ENCODE results near the gene PLCG1.

Gene PLCG1

DNA sequence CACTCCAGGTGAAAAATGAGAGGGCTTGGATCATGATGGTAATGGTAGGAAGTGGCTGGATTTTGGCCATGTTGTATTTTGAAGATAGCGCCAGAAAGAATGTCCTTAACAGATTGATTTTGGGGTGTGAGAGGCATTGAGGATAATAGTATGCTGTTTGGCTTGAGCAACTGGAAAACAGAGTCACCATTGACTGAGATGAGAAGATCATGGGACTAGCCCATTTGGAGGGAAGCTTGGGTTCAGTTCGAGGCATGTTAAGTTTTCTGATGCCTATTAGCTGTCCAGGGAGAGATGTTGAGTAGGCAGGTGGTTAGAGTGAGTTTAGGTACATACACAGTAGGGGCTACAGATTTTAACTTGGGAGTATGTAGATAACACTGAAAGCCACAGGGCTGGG lies 23.3 kb downstream of the PLCG1 start:
- Histone ChIP-seq H3K27ac (no peak overlapping the region), H3K4me3 (IDR thresholded peaks at IDR 0.05; ENCODE audit: insufficient read depth, low read depth, low read length) (no peak overlapping the region), H2AFZ (ENCODE audit: low read depth) (no peak overlapping the region), H3K4me1 (ENCODE audit: low read depth, poor library complexity, severe bottlenecking) (peaks cover 30% of the 10 kb centered on the region), H3K9ac (no peak overlapping the region), H3K27me3 (ENCODE audit: insufficient read depth, low read depth) (no peaks in the 10 kb centered on the region), H4K20me1 (ENCODE audit: insufficient read depth) (no peaks in the 10 kb centered on the region), H3K4me2 (no peak overlapping the region), H3K36me3 (ENCODE audit: insufficient read depth) (no peaks in the 10 kb centered on the region), H3K79me2 (ENCODE audit: insufficient read depth, low read depth) (no peaks in the 10 kb centered on the region)
- TF ChIP-seq, protein P1, sequence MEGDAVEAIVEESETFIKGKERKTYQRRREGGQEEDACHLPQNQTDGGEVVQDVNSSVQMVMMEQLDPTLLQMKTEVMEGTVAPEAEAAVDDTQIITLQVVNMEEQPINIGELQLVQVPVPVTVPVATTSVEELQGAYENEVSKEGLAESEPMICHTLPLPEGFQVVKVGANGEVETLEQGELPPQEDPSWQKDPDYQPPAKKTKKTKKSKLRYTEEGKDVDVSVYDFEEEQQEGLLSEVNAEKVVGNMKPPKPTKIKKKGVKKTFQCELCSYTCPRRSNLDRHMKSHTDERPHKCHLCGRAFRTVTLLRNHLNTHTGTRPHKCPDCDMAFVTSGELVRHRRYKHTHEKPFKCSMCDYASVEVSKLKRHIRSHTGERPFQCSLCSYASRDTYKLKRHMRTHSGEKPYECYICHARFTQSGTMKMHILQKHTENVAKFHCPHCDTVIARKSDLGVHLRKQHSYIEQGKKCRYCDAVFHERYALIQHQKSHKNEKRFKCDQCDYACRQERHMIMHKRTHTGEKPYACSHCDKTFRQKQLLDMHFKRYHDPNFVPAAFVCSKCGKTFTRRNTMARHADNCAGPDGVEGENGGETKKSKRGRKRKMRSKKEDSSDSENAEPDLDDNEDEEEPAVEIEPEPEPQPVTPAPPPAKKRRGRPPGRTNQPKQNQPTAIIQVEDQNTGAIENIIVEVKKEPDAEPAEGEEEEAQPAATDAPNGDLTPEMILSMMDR (conservative IDR thresholded peaks at IDR 0.05; ENCODE audit: low read depth, low read length) = no peak

- TF ChIP-seq, protein P1 (conservative IDR thresholded peaks at IDR 0.05; ENCODE audit: low read depth, low read length) = no peak
- Histone ChIP-seq H2AFZ (ENCODE audit: low read depth) (no peak overlapping the region), H3K9ac (no peak overlapping the region), H3K27ac (no peak overlapping the region), H4K20me1 (ENCODE audit: insufficient read depth) (no peaks in the 10 kb centered on the region), H3K4me3 (IDR thresholded peaks at IDR 0.05; ENCODE audit: insufficient read depth, low read depth, low read length) (no peak overlapping the region), H3K4me2 (no peak overlapping the region), H3K36me3 (ENCODE audit: insufficient read depth) (no peaks in the 10 kb centered on the region), H3K79me2 (ENCODE audit: insufficient read depth, low read depth) (no peaks in the 10 kb centered on the region), H3K27me3 (ENCODE audit: insufficient read depth, low read depth) (no peaks in the 10 kb centered on the region), H3K4me1 (ENCODE audit: low read depth, poor library complexity, severe bottlenecking) (peaks cover 27% of the 10 kb centered on the region)
Measured at GRCh38 chr20:41161886-41162285, 24.5 kb downstream of the PLCG1 start.

DNA sequence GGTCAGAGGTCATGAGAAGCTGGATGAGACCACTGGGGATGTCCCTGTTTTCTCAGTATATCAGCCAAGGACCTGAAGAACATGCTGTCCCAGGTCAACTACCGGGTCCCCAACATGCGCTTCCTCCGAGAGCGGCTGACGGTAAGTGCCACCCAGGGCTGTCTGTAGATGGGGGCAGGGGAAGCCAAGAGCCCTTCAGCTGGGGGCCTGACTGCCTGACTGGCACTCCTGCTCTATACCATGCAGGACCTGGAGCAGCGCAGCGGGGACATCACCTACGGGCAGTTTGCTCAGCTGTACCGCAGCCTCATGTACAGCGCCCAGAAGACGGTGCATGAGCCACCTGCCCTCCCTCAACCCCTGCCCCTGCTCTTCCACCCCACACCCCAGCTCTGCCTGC lies 25.1 kb downstream of the PLCG1 start:
- H3K79me2 ChIP-seq (ENCODE audit: insufficient read depth, low read depth) = no peaks in the 10 kb centered on the region
- H3K9ac ChIP-seq = no peak overlapping the region
- no peak overlapping the region for H3K4me2 ChIP-seq
- H3K4me1 ChIP-seq (ENCODE audit: low read depth, poor library complexity, severe bottlenecking) = peaks cover 28% of the 10 kb centered on the region
- H3K4me3 ChIP-seq (IDR thresholded peaks at IDR 0.05; ENCODE audit: insufficient read depth, low read depth, low read length) = no peak overlapping the region
- TF ChIP-seq, protein P1 (conservative IDR thresholded peaks at IDR 0.05; ENCODE audit: low read depth, low read length) = no peak
- H3K27ac ChIP-seq = no peak overlapping the region
- H2AFZ ChIP-seq (ENCODE audit: low read depth) = no peak overlapping the region
- H3K27me3 ChIP-seq (ENCODE audit: insufficient read depth, low read depth) = no peaks in the 10 kb centered on the region
- no peaks in the 10 kb centered on the region for H4K20me1 ChIP-seq (ENCODE audit: insufficient read depth)
- no peaks in the 10 kb centered on the region for H3K36me3 ChIP-seq (ENCODE audit: insufficient read depth)

DNA sequence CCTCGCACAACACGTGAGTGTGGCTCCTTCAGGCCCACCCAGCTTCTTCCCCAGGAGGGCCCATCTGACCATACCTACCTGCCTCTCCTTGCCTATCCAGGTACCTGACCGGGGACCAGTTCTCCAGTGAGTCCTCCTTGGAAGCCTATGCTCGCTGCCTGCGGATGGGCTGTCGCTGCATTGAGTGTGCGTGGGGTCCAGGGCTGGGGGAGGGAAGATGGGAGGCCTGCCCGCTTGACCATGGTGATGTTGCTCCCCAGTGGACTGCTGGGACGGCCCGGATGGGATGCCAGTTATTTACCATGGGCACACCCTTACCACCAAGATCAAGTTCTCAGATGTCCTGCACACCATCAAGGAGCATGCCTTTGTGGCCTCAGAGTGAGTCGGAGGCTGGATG lies 26.5 kb downstream of the PLCG1 start:
- TF ChIP-seq, protein P1 (conservative IDR thresholded peaks at IDR 0.05; ENCODE audit: low read depth, low read length) = no peak
- peaks cover 24% of the 10 kb centered on the region for H3K4me1 ChIP-seq (ENCODE audit: low read depth, poor library complexity, severe bottlenecking)
- no peak overlapping the region for H3K27ac ChIP-seq
- no peak overlapping the region for H3K4me2 ChIP-seq
- H3K4me3 ChIP-seq (IDR thresholded peaks at IDR 0.05; ENCODE audit: insufficient read depth, low read depth, low read length) = no peak overlapping the region
- no peaks in the 10 kb centered on the region for H4K20me1 ChIP-seq (ENCODE audit: insufficient read depth)
- H3K27me3 ChIP-seq (ENCODE audit: insufficient read depth, low read depth) = no peaks in the 10 kb centered on the region
- no peak overlapping the region for H3K9ac ChIP-seq
- no peaks in the 10 kb centered on the region for H3K79me2 ChIP-seq (ENCODE audit: insufficient read depth, low read depth)
- no peak overlapping the region for H2AFZ ChIP-seq (ENCODE audit: low read depth)
- no peaks in the 10 kb centered on the region for H3K36me3 ChIP-seq (ENCODE audit: insufficient read depth)
